ENCODE results near the gene CACNA1C. TPM values are rescaled to one million over a fixed set of nuclear protein-coding genes. Genes with fewer than 3 reads are reported as not detected.

Gene CACNA1C
- total RNA-seq, 1 experiment from 2014 or later: not detected

- no TSS peak for BruUV-seq (replicated peaks)
Measured at GRCh38 chr12:2507814-2508213, 455.0 kb downstream of the CACNA1C start.

GRCh38 chr12:2509137-2509536 lies 456.4 kb downstream of the CACNA1C start:
- no peaks in the 10 kb centered on the region for H3K9me2 ChIP-seq (ENCODE audit: insufficient read depth)
- BruUV-seq (replicated peaks): no TSS peak
- no peaks in the 10 kb centered on the region for H3F3A ChIP-seq (ENCODE audit: insufficient read depth, low read depth)
- no peak overlapping the region for H3K4me3 ChIP-seq
- TF ChIP-seq, protein P1, sequence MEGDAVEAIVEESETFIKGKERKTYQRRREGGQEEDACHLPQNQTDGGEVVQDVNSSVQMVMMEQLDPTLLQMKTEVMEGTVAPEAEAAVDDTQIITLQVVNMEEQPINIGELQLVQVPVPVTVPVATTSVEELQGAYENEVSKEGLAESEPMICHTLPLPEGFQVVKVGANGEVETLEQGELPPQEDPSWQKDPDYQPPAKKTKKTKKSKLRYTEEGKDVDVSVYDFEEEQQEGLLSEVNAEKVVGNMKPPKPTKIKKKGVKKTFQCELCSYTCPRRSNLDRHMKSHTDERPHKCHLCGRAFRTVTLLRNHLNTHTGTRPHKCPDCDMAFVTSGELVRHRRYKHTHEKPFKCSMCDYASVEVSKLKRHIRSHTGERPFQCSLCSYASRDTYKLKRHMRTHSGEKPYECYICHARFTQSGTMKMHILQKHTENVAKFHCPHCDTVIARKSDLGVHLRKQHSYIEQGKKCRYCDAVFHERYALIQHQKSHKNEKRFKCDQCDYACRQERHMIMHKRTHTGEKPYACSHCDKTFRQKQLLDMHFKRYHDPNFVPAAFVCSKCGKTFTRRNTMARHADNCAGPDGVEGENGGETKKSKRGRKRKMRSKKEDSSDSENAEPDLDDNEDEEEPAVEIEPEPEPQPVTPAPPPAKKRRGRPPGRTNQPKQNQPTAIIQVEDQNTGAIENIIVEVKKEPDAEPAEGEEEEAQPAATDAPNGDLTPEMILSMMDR (conservative IDR thresholded peaks at IDR 0.05): no peak
- TF ChIP-seq EZH2 (IDR thresholded peaks at IDR 0.05; ENCODE audit: low read depth): no peak
- no peak overlapping the region for H2AFZ ChIP-seq
- intact Hi-C loops (cut with micrococcal nuclease; ENCODE audit: unreplicated experiment): no loop called here
- no peak overlapping the region for H3K4me2 ChIP-seq
- H3K4me1 ChIP-seq (replicated peaks; ENCODE audit: insufficient read depth): no peaks in the 10 kb centered on the region
- ChIA-PET POLR2A (ENCODE audit: unreplicated experiment) (no interaction called here), CTCF (no interaction called here)
- peaks cover 91% of the 10 kb centered on the region for H3K27me3 ChIP-seq (ENCODE audit: insufficient read depth, low read depth)
- no peaks in the 10 kb centered on the region for H3K9me3 ChIP-seq (ENCODE audit: insufficient read depth, low read depth)
- H3K27ac ChIP-seq: no peak overlapping the region
- no peak for DNase-seq
- H3K79me2 ChIP-seq (ENCODE audit: low read depth): no peaks in the 10 kb centered on the region
- no peaks in the 10 kb centered on the region for H3K36me3 ChIP-seq (ENCODE audit: low read depth)
- H4K20me1 ChIP-seq (ENCODE audit: insufficient read depth): no peaks in the 10 kb centered on the region

More at GRCh38 chr12:2507814-2508213, 455.0 kb downstream of the CACNA1C start:
- H3K4me1 ChIP-seq (replicated peaks; ENCODE audit: insufficient read depth): no peaks in the 10 kb centered on the region
- no peaks in the 10 kb centered on the region for H3K36me3 ChIP-seq (ENCODE audit: low read depth)
- no peaks in the 10 kb centered on the region for H3K79me2 ChIP-seq (ENCODE audit: low read depth)
- TF ChIP-seq EZH2 (IDR thresholded peaks at IDR 0.05; ENCODE audit: low read depth): no peak
- TF ChIP-seq, protein P1 (conservative IDR thresholded peaks at IDR 0.05): no peak
- no peaks in the 10 kb centered on the region for H3K9me3 ChIP-seq (ENCODE audit: insufficient read depth, low read depth)
- H3K27me3 ChIP-seq (ENCODE audit: insufficient read depth, low read depth): peaks cover 91% of the 10 kb centered on the region
- no peak overlapping the region for H2AFZ ChIP-seq
- no peak for DNase-seq
- intact Hi-C loops (cut with micrococcal nuclease; ENCODE audit: unreplicated experiment): no loop called here
- ChIA-PET POLR2A (ENCODE audit: unreplicated experiment) (no interaction called here), CTCF (no interaction called here)
- H3K27ac ChIP-seq: no peak overlapping the region
- no peak overlapping the region for H3K4me3 ChIP-seq
- H3F3A ChIP-seq (ENCODE audit: insufficient read depth, low read depth): no peaks in the 10 kb centered on the region
- no peaks in the 10 kb centered on the region for H3K9me2 ChIP-seq (ENCODE audit: insufficient read depth)
- H3K4me2 ChIP-seq: no peak overlapping the region
- H4K20me1 ChIP-seq (ENCODE audit: insufficient read depth): no peaks in the 10 kb centered on the region

GRCh38 chr12:2510045-2510444 lies 457.3 kb downstream of the CACNA1C start:
- BruUV-seq (replicated peaks): no TSS peak
- CTCF ChIA-PET: no interaction called here

More at GRCh38 chr12:2510045-2510444, 457.3 kb downstream of the CACNA1C start:
- no peak overlapping the region for H2AFZ ChIP-seq
- no peak overlapping the region for H3K4me3 ChIP-seq
- no peaks in the 10 kb centered on the region for H3F3A ChIP-seq (ENCODE audit: insufficient read depth, low read depth)
- no peaks in the 10 kb centered on the region for H3K4me1 ChIP-seq (replicated peaks; ENCODE audit: insufficient read depth)
- H3K9me2 ChIP-seq (ENCODE audit: insufficient read depth): no peaks in the 10 kb centered on the region
- H3K27ac ChIP-seq: no peak overlapping the region
- intact Hi-C loops (cut with micrococcal nuclease; ENCODE audit: unreplicated experiment): no loop called here
- no peak overlapping the region for H3K4me2 ChIP-seq
- no peak for DNase-seq
- H3K79me2 ChIP-seq (ENCODE audit: low read depth): no peaks in the 10 kb centered on the region
- no peaks in the 10 kb centered on the region for H4K20me1 ChIP-seq (ENCODE audit: insufficient read depth)
- H3K9me3 ChIP-seq (ENCODE audit: insufficient read depth, low read depth): no peaks in the 10 kb centered on the region
- POLR2A ChIA-PET (ENCODE audit: unreplicated experiment): no interaction called here
- H3K36me3 ChIP-seq (ENCODE audit: low read depth): no peaks in the 10 kb centered on the region
- TF ChIP-seq, protein P1 (conservative IDR thresholded peaks at IDR 0.05): no peak
- no peak for TF ChIP-seq EZH2 (IDR thresholded peaks at IDR 0.05; ENCODE audit: low read depth)
- peaks cover 91% of the 10 kb centered on the region for H3K27me3 ChIP-seq (ENCODE audit: insufficient read depth, low read depth)

All from PC-9 (cell line).